HG03175 (cell line): Measurements from ENCODE around the gene C2CD3.
"Not testable (repeated sequence)": the region's sequence is repeated elsewhere in the genome, so short reads cannot be mapped to it uniquely, and the experiment has no call there.

Source experiments
- ATAC-seq: cut with Tn5 transposase; IDR thresholded peaks from one replicate; pipeline ENCODE4 v1.9.1; 2021; ENCODE audit warnings: mild to moderate bottlenecking, moderate library complexity; ENCODE audit not compliant: unreplicated experiment

C2CD3 gene

GRCh38 chr11:74070723-74071492, 99.9 kb downstream of the C2CD3 start:
- ATAC-seq: no peak

- ATAC-seq: no peak
Observed at GRCh38 chr11:74069146-74070046, 101.4 kb downstream of the C2CD3 start.

GRCh38 chr11:74066663-74067062, 104.1 kb downstream of the C2CD3 start:
- ATAC-seq: not testable (repeated sequence)

GRCh38 chr11:74065534-74065933, 105.3 kb downstream of the C2CD3 start:
- ATAC-seq: not testable (repeated sequence)

- not testable (repeated sequence) for ATAC-seq
Observed at GRCh38 chr11:74063628-74064027, 107.2 kb downstream of the C2CD3 start.

- ATAC-seq: not testable (repeated sequence)
Observed at GRCh38 chr11:74061599-74061998, 109.2 kb downstream of the C2CD3 start.

GRCh38 chr11:74057249-74058151, 113.3 kb downstream of the C2CD3 start:
- ATAC-seq: no peak

GRCh38 chr11:74055938-74056337, 114.9 kb downstream of the C2CD3 start:
- no peak for ATAC-seq

GRCh38 chr11:74050465-74050864, 120.3 kb downstream of the C2CD3 start:
- ATAC-seq: no peak

- ATAC-seq: no peak
Observed at GRCh38 chr11:74048993-74049392, 121.8 kb downstream of the C2CD3 start.

GRCh38 chr11:74044538-74044937, 126.3 kb downstream of the C2CD3 start:
- ATAC-seq: no peak

GRCh38 chr11:74043450-74043849, 127.4 kb downstream of the C2CD3 start:
- no peak for ATAC-seq

GRCh38 chr11:74037309-74037708, 133.5 kb downstream of the C2CD3 start:
- ATAC-seq: no peak

GRCh38 chr11:74035264-74035663, 135.5 kb downstream of the C2CD3 start:
- no peak for ATAC-seq

GRCh38 chr11:74033046-74033445, 137.8 kb downstream of the C2CD3 start:
- ATAC-seq: no peak

- no peak for ATAC-seq
Observed at GRCh38 chr11:74030723-74031676, 139.8 kb downstream of the C2CD3 start.

GRCh38 chr11:74025467-74026166, 145.2 kb downstream of the C2CD3 start:
- no peak for ATAC-seq

GRCh38 chr11:74024261-74025029, 146.4 kb downstream of the C2CD3 start:
- no peak for ATAC-seq
